ENCODE data around the gene RERG.
A peak's percentile ranks its signal among the peaks of the same experiment; 100 is the strongest.

Gene RERG, protein sequence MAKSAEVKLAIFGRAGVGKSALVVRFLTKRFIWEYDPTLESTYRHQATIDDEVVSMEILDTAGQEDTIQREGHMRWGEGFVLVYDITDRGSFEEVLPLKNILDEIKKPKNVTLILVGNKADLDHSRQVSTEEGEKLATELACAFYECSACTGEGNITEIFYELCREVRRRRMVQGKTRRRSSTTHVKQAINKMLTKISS

GRCh38 chr12:15220915-15221885, at the start of gene RERG:
Gene RERG, minus strand, starts transcription at chr12:15221417. Its CDS starts 3,928 bp downstream, at chr12:15217489.
- peak within 1 kb of the TSS; percentile 88 for H3K27ac ChIP-seq (ENCODE audit: low read depth, low read length)
- H3K4me1 ChIP-seq (ENCODE audit: control insufficient read depth, insufficient read depth, low read length), result no peaks in the 10 kb centered on the region
- H3K4me3 ChIP-seq (ENCODE audit: low read length), result peak within 1 kb of the TSS; percentile 87
- H3K36me3 ChIP-seq (ENCODE audit: control insufficient read depth, insufficient read depth, low read length), result no peaks in the 10 kb centered on the region
- no peaks in the 10 kb centered on the region for H3K27me3 ChIP-seq (ENCODE audit: control insufficient read depth, insufficient read depth, low read length)
- peak within 1 kb of the TSS; percentile 47 for H3K9ac ChIP-seq (ENCODE audit: low read length)

DNA sequence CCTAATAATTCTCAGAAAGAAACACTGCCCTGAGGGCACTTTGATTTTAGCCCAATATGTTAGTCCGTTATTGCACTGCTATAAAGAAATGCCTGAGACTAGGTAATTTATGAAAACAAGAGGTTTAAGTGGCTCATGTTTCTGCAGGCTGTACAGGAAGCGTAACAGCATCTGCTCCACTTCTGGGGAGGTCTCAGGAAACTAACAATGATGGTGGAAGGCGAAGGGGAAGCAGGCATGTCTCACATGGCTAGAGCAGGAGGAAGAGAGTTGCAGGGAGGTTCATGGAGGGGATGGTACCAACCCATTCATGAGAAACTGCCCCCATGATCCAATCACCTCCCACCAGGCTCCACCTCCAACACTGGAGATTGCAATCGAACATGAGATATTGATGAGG, 49.4 kb upstream of the RERG start:
- H3K4me3 ChIP-seq (ENCODE audit: low read length), result no peak overlapping the region
- H3K36me3 ChIP-seq (ENCODE audit: control insufficient read depth, insufficient read depth, low read length), result no peaks in the 10 kb centered on the region
- no peak overlapping the region for H3K9ac ChIP-seq (ENCODE audit: low read length)
- H3K27ac ChIP-seq (ENCODE audit: low read depth, low read length), result no peak overlapping the region
- H3K4me1 ChIP-seq (ENCODE audit: control insufficient read depth, insufficient read depth, low read length), result peaks cover 8% of the 10 kb centered on the region
- no peaks in the 10 kb centered on the region for H3K27me3 ChIP-seq (ENCODE audit: control insufficient read depth, insufficient read depth, low read length)

- Histone ChIP-seq H3K27ac (ENCODE audit: low read depth, low read length) (no peak overlapping the region), H3K27me3 (ENCODE audit: control insufficient read depth, insufficient read depth, low read length) (no peaks in the 10 kb centered on the region), H3K4me3 (ENCODE audit: low read length) (no peak overlapping the region), H3K4me1 (ENCODE audit: control insufficient read depth, insufficient read depth, low read length) (peaks cover 2% of the 10 kb centered on the region), H3K36me3 (ENCODE audit: control insufficient read depth, insufficient read depth, low read length) (no peaks in the 10 kb centered on the region), H3K9ac (ENCODE audit: low read length) (peak overlapping the region; percentile 52)
These were observed 47.8 kb upstream of the RERG start for GRCh38 chr12:15268927-15269552.

DNA sequence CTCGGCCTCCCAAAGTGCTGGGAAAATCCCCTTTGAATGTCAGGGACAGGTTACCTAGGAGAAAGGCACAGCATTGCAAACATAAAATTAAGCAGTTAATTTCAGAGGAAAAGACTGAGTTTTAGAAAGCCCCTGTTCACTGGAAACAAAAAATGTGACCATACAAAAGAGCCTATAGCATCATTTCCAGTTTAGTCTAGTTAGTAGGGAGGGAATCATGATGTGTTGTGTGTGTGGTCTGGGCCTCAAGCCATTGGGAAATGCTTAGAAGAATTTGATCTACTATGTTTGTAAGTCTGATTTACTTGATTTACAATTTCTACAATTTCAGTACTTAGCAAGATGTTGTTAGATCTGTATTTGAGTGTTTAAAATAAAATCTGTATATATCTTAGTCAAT, 47.1 kb upstream of the RERG start:
- no peak overlapping the region for H3K4me3 ChIP-seq (ENCODE audit: low read length)
- no peaks in the 10 kb centered on the region for H3K4me1 ChIP-seq (ENCODE audit: control insufficient read depth, insufficient read depth, low read length)

GRCh38 chr12:15265875-15266274, 44.7 kb upstream of the RERG start:
- no peaks in the 10 kb centered on the region for H3K36me3 ChIP-seq (ENCODE audit: control insufficient read depth, insufficient read depth, low read length)
- H3K4me1 ChIP-seq (ENCODE audit: control insufficient read depth, insufficient read depth, low read length), result no peaks in the 10 kb centered on the region
- H3K9ac ChIP-seq (ENCODE audit: low read length), result no peak overlapping the region
- H3K27me3 ChIP-seq (ENCODE audit: control insufficient read depth, insufficient read depth, low read length), result no peaks in the 10 kb centered on the region
- H3K4me3 ChIP-seq (ENCODE audit: low read length), result no peak overlapping the region
- H3K27ac ChIP-seq (ENCODE audit: low read depth, low read length), result no peak overlapping the region

More for the DNA sequence above, 47.1 kb upstream of the RERG start:
- Histone ChIP-seq H3K27me3 (ENCODE audit: control insufficient read depth, insufficient read depth, low read length) (no peaks in the 10 kb centered on the region), H3K36me3 (ENCODE audit: control insufficient read depth, insufficient read depth, low read length) (no peaks in the 10 kb centered on the region), H3K27ac (ENCODE audit: low read depth, low read length) (no peak overlapping the region), H3K9ac (ENCODE audit: low read length) (no peak overlapping the region)

DNA sequence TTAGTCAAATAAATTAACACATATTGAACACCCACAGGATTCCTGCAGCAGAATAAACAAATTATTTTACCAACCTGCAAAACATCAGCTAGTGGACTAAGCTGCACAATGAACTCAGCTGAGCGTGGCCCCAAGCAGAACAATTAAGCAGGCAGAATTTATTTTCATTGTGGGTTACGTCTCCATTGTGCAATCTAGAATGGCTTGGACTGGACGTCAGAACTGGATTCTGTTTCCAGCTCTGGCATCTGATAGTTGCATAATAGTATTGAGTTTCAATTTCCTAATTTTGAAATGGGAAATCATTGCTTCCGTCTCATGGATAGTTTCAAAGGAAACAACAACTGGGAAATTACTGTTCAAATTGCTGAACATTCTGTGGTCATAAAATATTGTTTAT, 35.5 kb upstream of the RERG start:
- H3K27ac ChIP-seq (ENCODE audit: low read depth, low read length), result no peak overlapping the region

DNA sequence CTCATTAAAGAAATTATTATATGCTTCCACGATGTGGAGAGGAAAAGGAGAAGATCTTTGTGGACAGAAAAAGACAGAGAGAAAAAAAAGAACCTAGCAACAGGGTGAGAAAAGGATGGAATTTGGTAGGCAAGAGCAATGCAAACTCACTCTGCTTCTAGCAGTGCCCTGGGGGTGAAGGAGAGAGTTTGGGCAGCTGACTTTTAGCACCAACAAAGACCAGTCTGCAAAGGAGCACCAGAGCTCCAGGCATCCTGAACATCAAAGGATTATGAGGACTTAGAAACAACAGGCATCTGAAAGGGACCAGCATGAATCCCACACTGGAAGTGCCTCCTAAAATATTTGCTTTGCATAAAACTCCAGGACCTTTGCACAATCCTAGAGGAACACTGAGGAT, 32.8 kb upstream of the RERG start:
- no peaks in the 10 kb centered on the region for H3K27me3 ChIP-seq (ENCODE audit: control insufficient read depth, insufficient read depth, low read length)
- no peaks in the 10 kb centered on the region for H3K36me3 ChIP-seq (ENCODE audit: control insufficient read depth, insufficient read depth, low read length)
- no peaks in the 10 kb centered on the region for H3K4me1 ChIP-seq (ENCODE audit: control insufficient read depth, insufficient read depth, low read length)
- no peak overlapping the region for H3K27ac ChIP-seq (ENCODE audit: low read depth, low read length)
- no peak overlapping the region for H3K4me3 ChIP-seq (ENCODE audit: low read length)
- no peak overlapping the region for H3K9ac ChIP-seq (ENCODE audit: low read length)

More for the DNA sequence above, 35.5 kb upstream of the RERG start:
- Histone ChIP-seq H3K27me3 (ENCODE audit: control insufficient read depth, insufficient read depth, low read length) (no peaks in the 10 kb centered on the region), H3K4me3 (ENCODE audit: low read length) (no peak overlapping the region), H3K36me3 (ENCODE audit: control insufficient read depth, insufficient read depth, low read length) (no peaks in the 10 kb centered on the region), H3K4me1 (ENCODE audit: control insufficient read depth, insufficient read depth, low read length) (no peaks in the 10 kb centered on the region), H3K9ac (ENCODE audit: low read length) (no peak overlapping the region)

DNA sequence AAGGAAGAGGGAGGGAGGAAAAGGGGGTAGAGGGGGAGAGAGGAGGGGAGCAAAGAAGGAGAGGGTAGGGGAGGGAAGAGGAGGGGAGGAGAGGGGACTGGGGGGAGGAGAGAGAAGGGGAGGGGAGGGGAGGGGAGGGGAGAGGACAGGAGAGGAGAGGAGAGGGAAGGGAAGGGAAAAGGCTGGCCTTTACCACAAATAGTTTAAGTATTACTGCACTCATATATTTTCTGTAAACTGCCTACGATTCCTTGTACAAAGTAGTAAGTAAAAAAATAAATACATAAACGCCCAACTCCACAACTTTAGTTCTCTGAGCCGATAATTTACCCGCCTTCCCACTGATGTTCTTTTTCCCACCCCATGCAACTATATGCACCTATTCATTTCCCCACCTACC, 23.7 kb upstream of the RERG start:
- Histone ChIP-seq H3K9ac (ENCODE audit: low read length) (no peak overlapping the region), H3K4me3 (ENCODE audit: low read length) (no peak overlapping the region), H3K27ac (ENCODE audit: low read depth, low read length) (no peak overlapping the region), H3K27me3 (ENCODE audit: control insufficient read depth, insufficient read depth, low read length) (no peaks in the 10 kb centered on the region), H3K36me3 (ENCODE audit: control insufficient read depth, insufficient read depth, low read length) (no peaks in the 10 kb centered on the region), H3K4me1 (ENCODE audit: control insufficient read depth, insufficient read depth, low read length) (no peaks in the 10 kb centered on the region)

DNA sequence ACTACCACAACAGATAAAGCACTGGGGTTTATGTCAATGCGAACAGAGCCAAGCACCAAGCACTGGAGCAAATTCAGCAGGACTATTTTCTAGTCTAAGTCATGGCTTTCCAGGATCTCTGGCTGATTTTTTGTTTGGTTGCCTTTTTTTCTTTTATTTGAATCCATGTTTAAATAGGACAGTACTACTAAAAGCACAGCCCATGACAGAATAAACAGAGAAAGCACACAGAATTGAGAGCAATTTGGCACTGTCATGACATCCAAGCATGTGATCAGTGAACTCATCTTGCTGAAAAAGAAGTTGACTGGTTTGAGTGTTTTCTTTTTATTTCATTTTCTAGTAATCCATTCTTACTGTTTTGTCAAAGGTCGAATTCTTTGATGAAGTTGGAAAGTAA, 23.1 kb upstream of the RERG start:
- Histone ChIP-seq H3K36me3 (ENCODE audit: control insufficient read depth, insufficient read depth, low read length) (no peaks in the 10 kb centered on the region), H3K4me1 (ENCODE audit: control insufficient read depth, insufficient read depth, low read length) (no peaks in the 10 kb centered on the region), H3K4me3 (ENCODE audit: low read length) (no peak overlapping the region), H3K27ac (ENCODE audit: low read depth, low read length) (no peak overlapping the region), H3K9ac (ENCODE audit: low read length) (no peak overlapping the region), H3K27me3 (ENCODE audit: control insufficient read depth, insufficient read depth, low read length) (no peaks in the 10 kb centered on the region)

- H3K4me1 ChIP-seq (ENCODE audit: control insufficient read depth, insufficient read depth, low read length), result no peaks in the 10 kb centered on the region
- no peaks in the 10 kb centered on the region for H3K27me3 ChIP-seq (ENCODE audit: control insufficient read depth, insufficient read depth, low read length)
- H3K4me3 ChIP-seq (ENCODE audit: low read length), result no peak overlapping the region
- no peak overlapping the region for H3K9ac ChIP-seq (ENCODE audit: low read length)
- H3K36me3 ChIP-seq (ENCODE audit: control insufficient read depth, insufficient read depth, low read length), result no peaks in the 10 kb centered on the region
- no peak overlapping the region for H3K27ac ChIP-seq (ENCODE audit: low read depth, low read length)
These were observed 21.9 kb upstream of the RERG start for GRCh38 chr12:15243102-15243501.

- no peak overlapping the region for H3K4me3 ChIP-seq (ENCODE audit: low read length)
- H3K4me1 ChIP-seq (ENCODE audit: control insufficient read depth, insufficient read depth, low read length), result no peaks in the 10 kb centered on the region
- no peak overlapping the region for H3K27ac ChIP-seq (ENCODE audit: low read depth, low read length)
- no peaks in the 10 kb centered on the region for H3K27me3 ChIP-seq (ENCODE audit: control insufficient read depth, insufficient read depth, low read length)
- H3K36me3 ChIP-seq (ENCODE audit: control insufficient read depth, insufficient read depth, low read length), result no peaks in the 10 kb centered on the region
- H3K9ac ChIP-seq (ENCODE audit: low read length), result no peak overlapping the region
These were observed 19.7 kb upstream of the RERG start for GRCh38 chr12:15240898-15241297.

DNA sequence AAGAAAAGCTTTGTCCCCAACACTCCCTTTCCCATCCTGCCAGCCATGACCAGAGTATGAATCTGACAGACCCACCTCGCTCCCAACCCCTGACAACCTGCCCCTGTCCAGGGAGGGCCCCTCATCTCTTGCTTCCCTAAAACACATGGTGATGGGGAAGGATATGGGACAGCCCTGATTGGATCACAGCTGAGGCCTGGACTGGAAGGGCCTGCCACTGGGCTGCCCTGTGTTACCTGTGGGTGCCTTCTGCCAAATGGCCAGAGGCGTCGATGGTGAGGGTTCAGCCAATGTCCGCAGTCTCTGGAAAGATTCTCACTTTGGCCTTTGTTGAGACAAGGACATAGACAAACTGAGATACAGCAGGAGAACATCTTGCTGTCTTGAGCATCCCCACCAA, 13.3 kb upstream of the RERG start:
- no peak overlapping the region for H3K9ac ChIP-seq (ENCODE audit: low read length)
- H3K4me3 ChIP-seq (ENCODE audit: low read length), result no peak overlapping the region
- H3K36me3 ChIP-seq (ENCODE audit: control insufficient read depth, insufficient read depth, low read length), result no peaks in the 10 kb centered on the region
- H3K27me3 ChIP-seq (ENCODE audit: control insufficient read depth, insufficient read depth, low read length), result no peaks in the 10 kb centered on the region
- no peaks in the 10 kb centered on the region for H3K4me1 ChIP-seq (ENCODE audit: control insufficient read depth, insufficient read depth, low read length)
- no peak overlapping the region for H3K27ac ChIP-seq (ENCODE audit: low read depth, low read length)
